Psoas muscle (tissue), 8 donors: Measurements from ENCODE around the gene PTPN3. TPM values are rescaled to one million over a fixed set of nuclear protein-coding genes. Genes with fewer than 3 reads are reported as not detected.

Experiments
- ATAC-seq, 4 donors: fragments of 200-7000 bp; cut with Tn5 transposase; one replicate each; pipeline ENCODE4 v1.9.1; 2020; ENCODE audit warnings: moderate library complexity in 3 of 4, mild to moderate bottlenecking in 2 of 4
- DNase-seq, 2 donors: peaks; one replicate each; pipeline ENCODE4 v3.0.0-alpha.2; 2020
- H3K27ac ChIP-seq: fragments of 200-600 bp; one replicate; pipeline ENCODE4 v1.8.0; 2022
- H3K27me3 ChIP-seq, 3 donors: fragments of 200-600 bp in 1 of 3; one replicate each; pipeline versions ENCODE4 v1.6.1 to v1.8.0; 2013 to 2022; ENCODE audit warnings: low read length in 2 of 3, mild to moderate bottlenecking in 2 of 3, moderate library complexity in 1 of 3; ENCODE audit not compliant: insufficient read depth in 3 of 3
- H3K36me3 ChIP-seq, 2 donors: fragments of 200-600 bp in 1 of 2; one replicate each; pipeline versions ENCODE4 v1.6.1 to v1.8.0; 2013 to 2022; ENCODE audit warnings: low read depth in 1 of 2, mild to moderate bottlenecking in 1 of 2, moderate library complexity in 1 of 2; ENCODE audit not compliant: insufficient read depth in 1 of 2
- H3K4me1 ChIP-seq: fragments of 200-600 bp; one replicate; pipeline ENCODE4 v1.8.0; 2022
- H3K4me3 ChIP-seq: fragments of 200-600 bp; one replicate; pipeline ENCODE4 v1.8.0; 2022; ENCODE audit warnings: mild to moderate bottlenecking
- H3K9me3 ChIP-seq: fragments of 200-600 bp; one replicate; pipeline ENCODE4 v1.8.0; 2022
- WGBS, 3 donors: extraction: QIAGEN DNeasy Blood & Tissue Kit; methylation state at CpG; one replicate each; pipeline versions ENCODE4 v1.1.6 to v1.1.7; 2013; 5-methylcytosine and 5-hydroxymethylcytosine counted together
- intact Hi-C, 2 donors: fragments of 100-400 bp; cut with DNase I; formaldehyde crosslinking; loops; one replicate each; pipeline versions ENCODE4 v1.11.0 to v1.14.2; 2022
- polyA plus RNA-seq, 3 donors: library from polyadenylated mRNA; stranded (reverse); fragments of 200-250 nt; gene quantifications; one replicate each; pipeline ENCODE4 v1.2.3, GENCODE V29; 2013
- total RNA-seq, 4 donors: library from RNA; stranded (reverse); fragmentation: NEBNext Ultra II Directional in 2 of 4; extraction: Animal tissue kit (Norgen Biotek cat#: 25700) in 2 of 4; gene quantifications; one replicate each; pipeline versions ENCODE4 v1.2.1 to v1.2.4, GENCODE V29; 2021 to 2023
- TF ChIP-seq, protein P1 (sequence below): fragments of 200-600 bp; IDR thresholded peaks from one replicate; pipeline ENCODE4 v1.8.0; 2022; ENCODE audit warnings: antibody characterized with exemption
- donor health status: healthy with polysubstance abuse.
- donor health status: DM: no; HTN: no; CAD: no; lungs with moderate emphysema.
- donor health status: Bipolar disorder and iron deficiency.
- donor health status: healthy.
- donor health status: DM: yes; HTN: yes; CAD: no.
- donor health status: DM: no; HTN: no; CAD: no.
- donor health status: DM: no; HTN: no; CAD: no.
- donor health status: DM: yes; HTN: yes; CAD: no.

PTPN3 gene
- total and polyA plus RNA-seq, 7 donors: 8.8 to 130 (median 46.5) TPM

DNA sequence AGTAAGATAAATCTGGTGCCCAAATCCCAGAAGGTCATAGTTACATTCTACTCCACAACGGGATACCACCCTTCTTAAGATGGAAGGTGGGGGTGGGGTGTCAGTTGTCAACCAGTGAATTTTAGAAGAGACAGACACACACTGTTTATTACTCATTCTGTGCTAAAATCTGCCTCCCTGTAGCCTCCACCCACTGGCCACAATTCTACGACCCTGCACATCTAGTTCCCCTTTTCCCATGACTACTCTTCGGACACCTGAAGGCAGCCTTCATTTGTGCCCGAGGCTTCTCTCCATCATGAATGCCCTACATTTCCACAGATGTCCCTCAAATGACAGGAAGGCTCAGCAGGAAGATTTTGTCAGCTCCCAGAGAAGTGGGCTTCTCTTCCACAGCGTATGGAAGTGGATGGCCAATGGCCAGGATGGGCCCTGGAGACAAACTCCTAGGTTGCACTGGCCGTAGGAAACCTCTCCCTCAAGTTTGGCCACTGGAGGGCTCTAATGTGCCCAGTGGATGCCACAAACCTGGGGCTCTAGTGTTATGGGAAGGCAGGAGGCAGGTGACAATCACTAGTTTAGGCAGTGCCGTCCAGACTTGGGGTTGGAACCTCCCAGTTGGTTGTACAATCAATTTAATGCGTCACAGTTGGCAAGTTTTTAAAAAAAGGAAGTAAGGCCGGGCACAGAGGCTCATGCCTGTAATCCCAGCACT is 46.6 kb downstream of the PTPN3 start:
- Histone ChIP-seq H3K9me3 (no peaks in the 10 kb centered on the region), H3K4me1 (peaks cover 33% of the 10 kb centered on the region), H3K36me3 (peaks cover 0 to 18% of the 10 kb centered on the region in 2 donors), H3K27ac (peak overlapping the region; percentile 58), H3K27me3 (no peaks in the 10 kb centered on the region), H3K4me3 (no peak overlapping the region)
- ATAC-seq (peak in 1 of 4 donors; percentile 26), DNase-seq (no peak)
- 75 to 83% (median 81%) methylated on average over 9 of the region's 9 CpGs for WGBS, 3 donors
- TF ChIP-seq, protein P1, sequence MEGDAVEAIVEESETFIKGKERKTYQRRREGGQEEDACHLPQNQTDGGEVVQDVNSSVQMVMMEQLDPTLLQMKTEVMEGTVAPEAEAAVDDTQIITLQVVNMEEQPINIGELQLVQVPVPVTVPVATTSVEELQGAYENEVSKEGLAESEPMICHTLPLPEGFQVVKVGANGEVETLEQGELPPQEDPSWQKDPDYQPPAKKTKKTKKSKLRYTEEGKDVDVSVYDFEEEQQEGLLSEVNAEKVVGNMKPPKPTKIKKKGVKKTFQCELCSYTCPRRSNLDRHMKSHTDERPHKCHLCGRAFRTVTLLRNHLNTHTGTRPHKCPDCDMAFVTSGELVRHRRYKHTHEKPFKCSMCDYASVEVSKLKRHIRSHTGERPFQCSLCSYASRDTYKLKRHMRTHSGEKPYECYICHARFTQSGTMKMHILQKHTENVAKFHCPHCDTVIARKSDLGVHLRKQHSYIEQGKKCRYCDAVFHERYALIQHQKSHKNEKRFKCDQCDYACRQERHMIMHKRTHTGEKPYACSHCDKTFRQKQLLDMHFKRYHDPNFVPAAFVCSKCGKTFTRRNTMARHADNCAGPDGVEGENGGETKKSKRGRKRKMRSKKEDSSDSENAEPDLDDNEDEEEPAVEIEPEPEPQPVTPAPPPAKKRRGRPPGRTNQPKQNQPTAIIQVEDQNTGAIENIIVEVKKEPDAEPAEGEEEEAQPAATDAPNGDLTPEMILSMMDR: no peak
- intact Hi-C loops: no loop called here

GRCh38 chr9:109450346-109450745 is 47.8 kb downstream of the PTPN3 start:
- Histone ChIP-seq H3K36me3 (peaks cover 0 to 11% of the 10 kb centered on the region in 2 donors), H3K9me3 (no peaks in the 10 kb centered on the region), H3K27me3 (no peaks in the 10 kb centered on the region), H3K27ac (peak overlapping the region; percentile 77), H3K4me3 (no peak overlapping the region), H3K4me1 (peaks cover 33% of the 10 kb centered on the region)
- intact Hi-C loops: no loop called here
- WGBS, 3 donors: 54 to 81% (median 80%) methylated on average over 3 of the region's 3 CpGs
- no peak for DNase-seq
- TF ChIP-seq, protein P1: no peak
- ATAC-seq: no peak

- intact Hi-C loops: no loop called here
- TF ChIP-seq, protein P1: no peak
- 59 to 68% (median 59%) methylated on average over 12 of the region's 12 CpGs for WGBS, 3 donors
- Histone ChIP-seq H3K27ac (peak overlapping the region; percentile 77), H3K4me1 (peaks cover 33% of the 10 kb centered on the region), H3K4me3 (peak overlapping the region; percentile 26), H3K9me3 (no peaks in the 10 kb centered on the region), H3K36me3 (peaks cover 0 to 16% of the 10 kb centered on the region in 2 donors), H3K27me3 (no peaks in the 10 kb centered on the region)
- peak; percentile 81 to 93 (median 86) for ATAC-seq
- no peak for DNase-seq
Measured at GRCh38 chr9:109449036-109449798, 48.9 kb downstream of the PTPN3 start.

- ATAC-seq (no peak), DNase-seq (no peak)
- no peak overlapping the region for H3K27ac ChIP-seq
- H3K36me3 ChIP-seq: peaks cover 0 to 16% of the 10 kb centered on the region in 2 donors
- H3K4me1 ChIP-seq: peaks cover 28% of the 10 kb centered on the region
- no peaks in the 10 kb centered on the region for H3K27me3 ChIP-seq
- H3K4me3 ChIP-seq: no peak overlapping the region
- WGBS, 3 donors: 85 to 89% (median 87%) methylated on average over 3 of the region's 3 CpGs
- no peaks in the 10 kb centered on the region for H3K9me3 ChIP-seq
- intact Hi-C loops: no loop called here
- TF ChIP-seq, protein P1: no peak
Measured at GRCh38 chr9:109448223-109448622, 49.9 kb downstream of the PTPN3 start.
